Epithelial cell of proximal tubule (primary cell): ENCODE results near the gene TCERG1L. TPM values are rescaled to one million over a fixed set of nuclear protein-coding genes. Genes with fewer than 3 reads are reported as not detected.
"Not testable (repeated sequence)": the region's sequence is repeated elsewhere in the genome, so short reads cannot be mapped to it uniquely, and the experiment has no call there.

ENCODE experiments used
- DNase-seq: peaks from one replicate; pipeline ENCODE4 v3.0.0-alpha.2; 2011; ENCODE audit warnings: low read depth
- H3K4me3 ChIP-seq: 2 replicates; pipeline ENCODE4 v1.5.1; 2011; ENCODE audit warnings: low read depth, mild to moderate bottlenecking, low read length
- total RNA-seq: library from RNA; depleted of rRNA; stranded (reverse); fragments of >200 nt; gene quantifications from 2 replicates; pipeline ENCODE4 v1.2.3, GENCODE V29; 2015
- TF ChIP-seq, protein P1 (sequence below): conservative IDR thresholded peaks from 2 replicates; pipeline ENCODE4 v1.5.1; 2012; ENCODE audit warnings: low read depth, mild to moderate bottlenecking, low read length

The TCERG1L gene
- total RNA-seq, 1 donor from 2014 or later, result not detected

DNA sequence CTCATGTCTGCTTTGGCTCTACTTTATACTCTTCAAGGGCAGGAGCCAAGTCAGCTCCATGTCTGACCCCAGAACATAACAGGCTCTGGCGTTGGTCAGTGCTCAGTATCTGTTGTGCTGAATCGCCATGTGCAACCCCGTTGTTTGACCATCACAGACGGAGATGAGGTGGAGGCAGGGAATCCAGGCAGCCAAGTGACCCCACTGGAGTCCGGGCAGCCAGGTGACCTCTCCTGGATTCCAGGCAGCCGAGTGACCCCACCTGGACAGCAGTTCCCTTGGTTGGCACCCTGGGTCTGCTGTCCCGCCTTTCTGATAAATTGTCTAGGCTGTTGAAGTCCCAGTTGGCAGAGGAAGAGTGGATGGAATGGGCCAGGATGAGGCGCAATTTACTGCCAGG, 232.2 kb downstream of the TCERG1L start:
- TF ChIP-seq, protein P1, sequence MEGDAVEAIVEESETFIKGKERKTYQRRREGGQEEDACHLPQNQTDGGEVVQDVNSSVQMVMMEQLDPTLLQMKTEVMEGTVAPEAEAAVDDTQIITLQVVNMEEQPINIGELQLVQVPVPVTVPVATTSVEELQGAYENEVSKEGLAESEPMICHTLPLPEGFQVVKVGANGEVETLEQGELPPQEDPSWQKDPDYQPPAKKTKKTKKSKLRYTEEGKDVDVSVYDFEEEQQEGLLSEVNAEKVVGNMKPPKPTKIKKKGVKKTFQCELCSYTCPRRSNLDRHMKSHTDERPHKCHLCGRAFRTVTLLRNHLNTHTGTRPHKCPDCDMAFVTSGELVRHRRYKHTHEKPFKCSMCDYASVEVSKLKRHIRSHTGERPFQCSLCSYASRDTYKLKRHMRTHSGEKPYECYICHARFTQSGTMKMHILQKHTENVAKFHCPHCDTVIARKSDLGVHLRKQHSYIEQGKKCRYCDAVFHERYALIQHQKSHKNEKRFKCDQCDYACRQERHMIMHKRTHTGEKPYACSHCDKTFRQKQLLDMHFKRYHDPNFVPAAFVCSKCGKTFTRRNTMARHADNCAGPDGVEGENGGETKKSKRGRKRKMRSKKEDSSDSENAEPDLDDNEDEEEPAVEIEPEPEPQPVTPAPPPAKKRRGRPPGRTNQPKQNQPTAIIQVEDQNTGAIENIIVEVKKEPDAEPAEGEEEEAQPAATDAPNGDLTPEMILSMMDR, result no peak
- no peak for DNase-seq
- no peak overlapping the region for H3K4me3 ChIP-seq

DNA sequence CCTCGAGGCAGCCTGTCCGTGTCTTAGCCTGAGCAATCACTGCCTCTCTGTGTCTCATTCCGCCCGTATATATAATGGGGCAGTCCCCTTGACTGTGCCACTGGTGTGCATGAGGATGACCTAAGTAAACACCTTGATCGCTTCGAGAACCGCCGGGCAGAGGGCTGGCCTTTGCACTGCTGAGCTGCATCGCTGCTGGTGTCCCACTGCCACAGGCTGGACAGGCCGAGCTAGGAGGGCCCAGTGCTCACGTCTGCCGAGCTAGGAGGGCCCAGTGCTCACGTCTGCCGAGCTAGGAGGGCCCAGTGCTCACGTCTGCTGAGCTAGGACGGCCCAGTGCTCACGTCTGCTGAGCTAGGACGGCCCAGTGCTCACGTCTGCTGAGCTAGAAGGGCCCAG, 232.6 kb downstream of the TCERG1L start:
- H3K4me3 ChIP-seq, DNase-seq: not testable (repeated sequence)

DNA sequence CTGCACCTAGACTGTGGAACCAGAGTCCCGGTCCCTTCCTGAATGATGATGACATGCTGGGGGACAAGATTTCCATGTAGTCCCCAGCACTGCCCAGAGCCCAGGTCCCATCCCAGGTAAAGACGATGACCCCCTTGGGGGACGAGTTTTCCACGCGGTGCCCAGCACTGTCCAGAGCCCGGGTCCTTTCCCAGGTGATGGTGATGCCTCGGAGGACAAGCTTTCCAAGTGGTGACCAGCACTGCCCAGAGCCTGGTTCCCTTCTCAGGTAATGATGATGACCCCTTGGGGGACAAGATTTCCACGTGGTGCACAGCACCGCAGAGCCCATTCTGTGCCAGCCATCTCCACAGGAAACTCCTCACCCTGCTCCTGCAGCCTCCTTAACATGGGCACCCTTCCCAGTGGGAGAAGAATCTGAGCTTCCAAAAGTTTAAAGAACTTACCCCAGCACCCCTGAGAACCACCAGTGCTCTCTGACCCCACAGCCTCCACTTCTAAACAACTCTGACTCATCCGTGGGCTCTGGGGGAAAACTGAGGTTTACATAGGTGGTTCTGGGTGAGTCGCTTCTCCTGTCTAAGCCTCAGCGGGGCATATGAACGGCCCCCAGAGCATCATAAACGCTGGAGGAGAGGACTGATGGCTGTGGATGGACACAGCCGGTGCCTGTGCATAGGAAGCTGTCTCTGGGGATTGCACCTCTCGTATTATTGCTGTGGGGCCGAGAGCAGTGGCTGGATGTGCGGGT, 233.2 kb downstream of the TCERG1L start:
- TF ChIP-seq, protein P1, result no peak
- DNase-seq, result no peak
- H3K4me3 ChIP-seq, result no peak overlapping the region

DNA sequence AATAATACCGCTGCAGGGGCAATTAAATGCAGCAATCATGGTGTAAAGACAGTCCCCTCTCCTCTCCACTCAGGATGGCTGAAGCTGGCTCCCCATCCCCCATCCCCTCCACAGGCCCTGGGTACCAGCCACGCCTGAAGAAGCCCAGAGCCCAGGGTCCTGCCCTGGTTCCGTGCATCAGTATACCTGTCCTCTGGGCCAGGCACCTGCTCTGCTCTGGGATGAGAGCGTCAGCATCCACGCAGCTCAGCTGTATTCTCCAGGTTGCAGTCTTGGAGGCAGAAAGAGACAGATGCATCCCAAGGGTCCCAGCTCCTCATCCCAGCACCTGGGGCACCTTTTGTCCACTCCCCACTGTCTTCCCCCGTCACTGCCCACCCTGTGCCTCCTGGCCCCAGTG, 233.8 kb downstream of the TCERG1L start:
- DNase-seq, result no peak
- no peak overlapping the region for H3K4me3 ChIP-seq
- TF ChIP-seq, protein P1, result no peak

DNA sequence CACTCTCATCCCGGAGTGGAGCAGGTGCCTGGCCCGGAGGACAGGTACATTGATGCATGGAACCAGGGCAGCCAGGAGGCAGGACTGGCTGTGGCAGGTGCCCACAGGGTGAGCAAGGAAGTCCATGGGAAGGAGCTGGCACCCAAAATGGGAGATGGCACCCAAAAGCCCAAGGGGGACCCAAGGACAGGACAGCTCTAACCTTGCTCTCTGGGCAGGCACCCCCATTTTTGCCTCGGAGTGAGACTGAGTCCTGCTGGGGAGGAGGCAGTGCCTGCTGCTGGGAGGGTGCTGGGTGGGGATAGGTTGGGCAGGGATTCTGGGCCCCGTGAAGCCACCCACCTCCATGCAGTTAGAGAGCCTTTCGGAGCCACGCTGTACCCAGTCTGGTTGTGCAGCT, 234.5 kb downstream of the TCERG1L start:
- H3K4me3 ChIP-seq, result no peak overlapping the region
- TF ChIP-seq, protein P1, result no peak
- no peak for DNase-seq

DNA sequence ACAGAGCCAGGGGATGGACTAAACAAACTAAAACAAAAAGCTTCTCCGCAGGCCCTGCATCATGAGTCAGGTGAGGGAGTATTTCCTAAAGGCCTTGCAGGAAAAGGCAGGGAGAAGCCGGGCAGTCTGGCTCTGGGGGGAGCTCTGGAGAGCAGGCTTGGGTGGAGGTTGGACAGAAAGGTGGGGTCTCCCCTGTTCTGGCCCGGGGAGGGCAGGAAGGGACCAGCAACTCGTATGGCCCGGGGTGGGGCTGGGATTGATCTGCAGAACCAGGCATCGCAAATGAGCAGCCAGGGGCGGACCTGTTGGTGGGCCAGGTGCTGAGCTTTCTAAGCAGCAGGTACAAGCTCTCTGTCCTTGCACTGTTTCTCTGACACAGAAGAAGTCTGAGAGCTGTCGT, 235.2 kb downstream of the TCERG1L start:
- DNase-seq, result no peak
- TF ChIP-seq, protein P1, result no peak
- no peak overlapping the region for H3K4me3 ChIP-seq

DNA sequence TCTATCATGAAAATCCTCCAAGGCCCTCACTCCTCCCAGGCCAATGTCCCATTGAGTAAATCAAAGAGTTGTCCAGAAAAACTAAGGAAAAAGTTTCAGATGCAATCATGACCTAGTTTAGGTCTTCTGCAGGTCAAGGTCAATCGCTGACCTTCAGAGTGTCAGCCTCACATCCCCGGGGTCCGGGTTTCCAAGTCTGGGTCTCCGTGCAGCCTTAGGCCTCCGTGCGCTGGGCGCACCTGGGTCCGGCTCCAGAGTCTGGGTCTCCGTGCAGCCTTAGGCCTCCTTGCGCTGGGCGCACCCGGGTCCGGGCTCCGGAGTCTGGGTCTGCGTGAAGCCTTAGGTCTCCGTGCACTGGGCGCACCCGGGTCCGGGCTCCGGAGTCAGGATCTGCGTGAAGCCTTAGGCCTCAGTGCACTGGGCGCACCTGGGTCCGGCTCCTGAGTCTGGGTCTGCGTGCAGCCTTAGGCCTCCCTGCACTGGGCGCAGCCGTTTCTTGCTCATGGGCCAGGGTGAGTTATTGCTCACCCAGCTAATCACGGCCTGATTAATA, 236.2 kb downstream of the TCERG1L start:
- TF ChIP-seq, protein P1, result no peak
- DNase-seq, result no peak
- no peak overlapping the region for H3K4me3 ChIP-seq
